Measurements from ENCODE around the gene GPHN. TPM values are rescaled to one million over a fixed set of nuclear protein-coding genes. Genes with fewer than 3 reads are reported as not detected.

GPHN gene
- total RNA-seq, 1 donor from 2014 or later = 27.0 TPM

GRCh38 chr14:66998013-66998412 lies 490.1 kb downstream of the GPHN start:
- Histone ChIP-seq H3K27me3 (ENCODE audit: low read depth) (no peaks in the 10 kb centered on the region), H3K4me3 (no peak overlapping the region), H3K4me1 (no peaks in the 10 kb centered on the region), H3K36me3 (no peaks in the 10 kb centered on the region), H3K27ac (no peak overlapping the region), H3K9me3 (no peaks in the 10 kb centered on the region)
- DNase-seq = no peak
- TF ChIP-seq, protein P1, sequence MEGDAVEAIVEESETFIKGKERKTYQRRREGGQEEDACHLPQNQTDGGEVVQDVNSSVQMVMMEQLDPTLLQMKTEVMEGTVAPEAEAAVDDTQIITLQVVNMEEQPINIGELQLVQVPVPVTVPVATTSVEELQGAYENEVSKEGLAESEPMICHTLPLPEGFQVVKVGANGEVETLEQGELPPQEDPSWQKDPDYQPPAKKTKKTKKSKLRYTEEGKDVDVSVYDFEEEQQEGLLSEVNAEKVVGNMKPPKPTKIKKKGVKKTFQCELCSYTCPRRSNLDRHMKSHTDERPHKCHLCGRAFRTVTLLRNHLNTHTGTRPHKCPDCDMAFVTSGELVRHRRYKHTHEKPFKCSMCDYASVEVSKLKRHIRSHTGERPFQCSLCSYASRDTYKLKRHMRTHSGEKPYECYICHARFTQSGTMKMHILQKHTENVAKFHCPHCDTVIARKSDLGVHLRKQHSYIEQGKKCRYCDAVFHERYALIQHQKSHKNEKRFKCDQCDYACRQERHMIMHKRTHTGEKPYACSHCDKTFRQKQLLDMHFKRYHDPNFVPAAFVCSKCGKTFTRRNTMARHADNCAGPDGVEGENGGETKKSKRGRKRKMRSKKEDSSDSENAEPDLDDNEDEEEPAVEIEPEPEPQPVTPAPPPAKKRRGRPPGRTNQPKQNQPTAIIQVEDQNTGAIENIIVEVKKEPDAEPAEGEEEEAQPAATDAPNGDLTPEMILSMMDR (IDR thresholded peaks at IDR 0.05) = no peak
- intact Hi-C loops (cut with DNase I) = no loop called here
- no peak for ATAC-seq

- Histone ChIP-seq H3K4me1 (no peaks in the 10 kb centered on the region), H3K4me3 (no peak overlapping the region), H3K27ac (no peak overlapping the region), H3K36me3 (no peaks in the 10 kb centered on the region), H3K27me3 (ENCODE audit: low read depth) (no peaks in the 10 kb centered on the region), H3K9me3 (no peaks in the 10 kb centered on the region)
- intact Hi-C loops (cut with DNase I) = no loop called here
- TF ChIP-seq, protein P1 (IDR thresholded peaks at IDR 0.05) = no peak
- DNase-seq (no peak), ATAC-seq (no peak)
Measured at GRCh38 chr14:66999978-67000377, 492.0 kb downstream of the GPHN start.

- H3K36me3 ChIP-seq = no peaks in the 10 kb centered on the region
- no peaks in the 10 kb centered on the region for H3K9me3 ChIP-seq
- no peak for DNase-seq
- H3K4me3 ChIP-seq = no peak overlapping the region
- H3K27me3 ChIP-seq (ENCODE audit: low read depth) = no peaks in the 10 kb centered on the region
- no peaks in the 10 kb centered on the region for H3K4me1 ChIP-seq
- TF ChIP-seq, protein P1 (IDR thresholded peaks at IDR 0.05) = no peak
- intact Hi-C loops (cut with DNase I) = no loop called here
- H3K27ac ChIP-seq = no peak overlapping the region
- ATAC-seq = no peak
Measured at GRCh38 chr14:67002994-67003753, 495.2 kb downstream of the GPHN start.

GRCh38 chr14:67004521-67004920 lies 496.6 kb downstream of the GPHN start:
- Histone ChIP-seq H3K4me3 (no peak overlapping the region), H3K9me3 (no peaks in the 10 kb centered on the region), H3K27me3 (ENCODE audit: low read depth) (no peaks in the 10 kb centered on the region), H3K27ac (no peak overlapping the region), H3K36me3 (no peaks in the 10 kb centered on the region), H3K4me1 (no peaks in the 10 kb centered on the region)
- intact Hi-C loops (cut with DNase I) = no loop called here
- ATAC-seq (no peak), DNase-seq (no peak)
- TF ChIP-seq, protein P1 (IDR thresholded peaks at IDR 0.05) = no peak

GRCh38 chr14:67010602-67011001 lies 502.7 kb downstream of the GPHN start:
- TF ChIP-seq, protein P1 (IDR thresholded peaks at IDR 0.05) = no peak

More at GRCh38 chr14:67010602-67011001, 502.7 kb downstream of the GPHN start:
- no peaks in the 10 kb centered on the region for H3K27me3 ChIP-seq (ENCODE audit: low read depth)
- DNase-seq (no peak), ATAC-seq (no peak)
- H3K4me3 ChIP-seq = no peak overlapping the region
- H3K9me3 ChIP-seq = no peaks in the 10 kb centered on the region
- no peaks in the 10 kb centered on the region for H3K36me3 ChIP-seq
- intact Hi-C loops (cut with DNase I) = no loop called here
- no peaks in the 10 kb centered on the region for H3K4me1 ChIP-seq
- no peak overlapping the region for H3K27ac ChIP-seq

All from lower lobe of right lung (tissue), 2 donors.